Right atrium auricular region (tissue), 2 donors: ENCODE data around the gene PNPLA6. TPM values are rescaled to one million over a fixed set of nuclear protein-coding genes. Genes with fewer than 3 reads are reported as not detected.

Source experiments
- DNase-seq: peaks from one replicate; pipeline ENCODE4 v3.0.0-alpha.2; 2019; ENCODE audit warnings: low spot score
- H3K27ac ChIP-seq, 2 donors: fragments of 200-600 bp; sonication (generic); 1 replicate in 1 of 2; 2 replicates in 1 of 2; pipeline ENCODE4 v1.5.1; 2016 to 2019
- H3K27me3 ChIP-seq, 2 donors: fragments of 200-600 bp; sonication (generic); one replicate each; pipeline versions ENCODE4 v1.5.1 to v1.6.0; 2017 to 2019
- H3K36me3 ChIP-seq: fragments of 200-600 bp; sonication (generic); one replicate; pipeline ENCODE4 v1.5.1; 2016
- H3K4me1 ChIP-seq, 2 donors: fragments of 200-600 bp; sonication (generic); one replicate each; pipeline versions ENCODE4 v1.5.1 to v1.6.0; 2017 to 2019
- H3K4me3 ChIP-seq, 2 donors: fragments of 200-600 bp; sonication (generic); 1 replicate in 1 of 2; 2 replicates in 1 of 2; pipeline ENCODE4 v1.5.1; 2017 to 2019; ENCODE audit warnings: mild to moderate bottlenecking in 1 of 2, moderate library complexity in 1 of 2
- H3K9me3 ChIP-seq, 2 donors: fragments of 200-600 bp; sonication (generic); one replicate each; pipeline ENCODE4 v1.5.1; 2019
- total RNA-seq, 2 donors: library from RNA; depleted of rRNA; stranded (reverse); fragments of >200 nt; gene quantifications; one replicate each; pipeline ENCODE4 v1.1.0, GENCODE V29; 2016
- TF ChIP-seq, protein P1 (sequence below), 2 donors: fragments of 200-600 bp; sonication (generic); IDR thresholded peaks; one replicate each; pipeline ENCODE4 v1.5.1; 2019; ENCODE audit warnings: antibody characterized with exemption in 2 of 2

PNPLA6 gene
- total RNA-seq, 2 donors from 2014 or later, result 45.3 to 70.6 TPM

DNA sequence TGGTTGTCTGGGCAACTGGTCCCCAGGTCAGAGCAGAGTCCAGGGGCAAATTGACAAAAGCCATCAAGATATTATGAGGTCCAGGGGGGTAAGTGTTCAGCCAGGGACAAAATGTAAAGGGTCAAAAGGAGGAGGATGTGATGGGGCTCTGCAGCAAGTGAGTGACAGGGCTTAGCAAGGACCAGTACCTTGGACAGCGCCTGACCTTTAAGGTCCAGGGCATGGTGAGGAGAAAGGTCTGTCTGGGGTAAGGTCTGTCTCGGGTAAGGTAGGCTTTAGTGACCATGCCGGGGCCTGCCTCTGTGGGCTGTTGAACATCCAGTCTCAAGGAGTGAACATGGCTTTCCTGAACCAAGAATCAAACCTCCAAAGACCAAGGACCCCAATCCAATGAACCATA, 25.9 kb upstream of the PNPLA6 start:
- Histone ChIP-seq H3K9me3 (no peaks in the 10 kb centered on the region), H3K27ac (no peak overlapping the region), H3K4me3 (no peak overlapping the region), H3K36me3 (no peaks in the 10 kb centered on the region), H3K27me3 (no peaks in the 10 kb centered on the region), H3K4me1 (peaks cover 0 to 12% of the 10 kb centered on the region in 2 donors)
- TF ChIP-seq, protein P1, sequence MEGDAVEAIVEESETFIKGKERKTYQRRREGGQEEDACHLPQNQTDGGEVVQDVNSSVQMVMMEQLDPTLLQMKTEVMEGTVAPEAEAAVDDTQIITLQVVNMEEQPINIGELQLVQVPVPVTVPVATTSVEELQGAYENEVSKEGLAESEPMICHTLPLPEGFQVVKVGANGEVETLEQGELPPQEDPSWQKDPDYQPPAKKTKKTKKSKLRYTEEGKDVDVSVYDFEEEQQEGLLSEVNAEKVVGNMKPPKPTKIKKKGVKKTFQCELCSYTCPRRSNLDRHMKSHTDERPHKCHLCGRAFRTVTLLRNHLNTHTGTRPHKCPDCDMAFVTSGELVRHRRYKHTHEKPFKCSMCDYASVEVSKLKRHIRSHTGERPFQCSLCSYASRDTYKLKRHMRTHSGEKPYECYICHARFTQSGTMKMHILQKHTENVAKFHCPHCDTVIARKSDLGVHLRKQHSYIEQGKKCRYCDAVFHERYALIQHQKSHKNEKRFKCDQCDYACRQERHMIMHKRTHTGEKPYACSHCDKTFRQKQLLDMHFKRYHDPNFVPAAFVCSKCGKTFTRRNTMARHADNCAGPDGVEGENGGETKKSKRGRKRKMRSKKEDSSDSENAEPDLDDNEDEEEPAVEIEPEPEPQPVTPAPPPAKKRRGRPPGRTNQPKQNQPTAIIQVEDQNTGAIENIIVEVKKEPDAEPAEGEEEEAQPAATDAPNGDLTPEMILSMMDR (IDR thresholded peaks at IDR 0.05), result no peak
- DNase-seq, result no peak

DNA sequence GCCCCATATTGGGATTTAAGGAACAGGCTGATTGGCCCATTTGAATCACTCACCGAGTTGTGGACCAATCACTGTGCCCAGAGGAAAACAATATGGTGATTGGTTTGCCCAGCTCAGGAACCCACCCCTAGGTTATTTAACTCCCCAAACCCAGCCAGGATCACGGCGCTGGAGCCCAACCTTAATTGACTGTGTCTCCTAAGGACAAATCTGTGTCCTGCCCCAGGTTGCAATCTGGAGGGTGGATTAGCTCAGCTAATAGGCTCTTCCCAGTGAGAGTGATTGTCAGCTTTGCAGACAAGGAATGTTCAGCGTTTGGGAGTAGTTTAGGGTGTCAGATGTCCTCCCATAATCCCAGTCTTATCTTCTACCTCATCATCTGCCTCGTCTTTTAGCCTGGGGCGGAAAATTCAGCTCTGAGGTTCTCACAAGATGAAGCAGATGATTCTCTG, 23.1 kb upstream of the PNPLA6 start:
- Histone ChIP-seq H3K9me3 (no peaks in the 10 kb centered on the region), H3K4me1 (peaks cover 0 to 16% of the 10 kb centered on the region in 2 donors), H3K27me3 (no peaks in the 10 kb centered on the region), H3K36me3 (no peaks in the 10 kb centered on the region), H3K27ac (no peak overlapping the region), H3K4me3 (no peak overlapping the region)
- TF ChIP-seq, protein P1 (IDR thresholded peaks at IDR 0.05), result no peak
- no peak for DNase-seq

DNA sequence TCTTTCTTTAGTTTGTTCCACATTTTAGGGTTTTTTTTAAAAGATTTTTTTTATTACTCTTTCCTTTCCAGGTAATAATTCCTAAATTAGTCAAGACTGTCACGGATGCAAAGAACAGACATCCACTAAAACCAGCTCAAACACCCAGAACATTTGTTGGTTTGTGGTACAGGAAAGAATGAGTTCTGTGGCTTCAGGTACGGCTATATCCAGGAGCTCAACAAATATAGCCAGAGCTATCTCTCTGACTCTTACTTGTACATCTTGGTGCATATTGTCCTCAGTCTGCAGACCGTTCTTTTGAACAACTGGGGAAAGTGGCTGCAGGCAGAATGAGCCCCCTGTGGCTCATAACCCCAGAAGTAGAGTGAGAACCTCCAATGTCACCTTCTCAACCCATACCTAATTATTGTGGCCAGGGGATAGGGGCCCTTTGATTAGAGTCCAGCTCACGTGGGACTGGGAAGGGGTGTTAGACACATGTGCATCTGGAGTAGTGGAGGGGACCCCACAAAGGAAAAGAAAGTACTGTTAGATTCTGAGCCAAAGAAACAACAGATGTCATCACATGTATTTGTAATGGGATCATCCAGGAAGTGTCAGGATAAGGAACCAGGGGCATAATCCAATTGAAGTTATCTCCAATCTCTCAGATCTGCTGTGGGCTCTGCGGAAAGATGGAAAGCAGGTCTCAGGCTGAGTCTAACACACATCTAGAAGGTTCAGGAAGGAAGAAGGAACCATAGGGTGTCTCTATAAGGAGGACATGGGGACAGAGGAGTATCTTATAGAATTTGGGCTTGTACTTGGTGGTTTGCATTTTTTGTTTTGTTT, 21.5 kb upstream of the PNPLA6 start:
- no peak for DNase-seq
- TF ChIP-seq, protein P1 (IDR thresholded peaks at IDR 0.05), result no peak
- H3K4me1 ChIP-seq, result peaks cover 0 to 21% of the 10 kb centered on the region in 2 donors
- no peaks in the 10 kb centered on the region for H3K27me3 ChIP-seq
- H3K9me3 ChIP-seq, result no peaks in the 10 kb centered on the region
- H3K36me3 ChIP-seq, result no peaks in the 10 kb centered on the region
- H3K27ac ChIP-seq, result peak overlapping the region in 1 of 2 donors; percentile 87
- no peak overlapping the region for H3K4me3 ChIP-seq

DNA sequence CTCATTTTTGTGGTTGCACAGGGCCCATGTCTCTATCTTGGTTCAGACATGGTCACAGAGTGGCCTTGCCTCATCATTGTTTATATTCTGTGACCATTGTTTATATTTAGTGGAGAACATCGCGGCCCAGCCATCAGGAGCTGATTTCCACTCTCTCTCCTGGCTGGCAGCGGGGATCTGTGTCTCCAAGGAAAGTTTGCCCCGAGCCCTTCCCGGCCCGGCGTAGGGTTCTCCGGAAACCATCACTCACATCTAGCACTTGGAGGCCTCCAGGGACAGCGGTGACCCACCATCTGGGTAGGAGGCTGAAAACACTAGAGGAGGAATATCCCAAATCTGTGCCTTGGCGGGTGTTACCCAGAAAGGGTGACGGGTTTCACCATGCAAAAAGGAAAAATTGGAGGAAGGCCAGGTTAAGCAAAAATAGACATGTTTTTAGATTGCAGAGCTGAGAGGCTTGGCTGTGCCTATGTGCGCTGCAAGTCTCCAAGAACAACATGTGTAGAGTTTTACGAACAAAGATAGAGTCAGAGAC, 20.3 kb upstream of the PNPLA6 start:
- DNase-seq, result peak; percentile 66
- TF ChIP-seq, protein P1 (IDR thresholded peaks at IDR 0.05), result no peak
- Histone ChIP-seq H3K4me1 (peaks cover 0 to 21% of the 10 kb centered on the region in 2 donors), H3K9me3 (no peaks in the 10 kb centered on the region), H3K36me3 (peaks cover 9% of the 10 kb centered on the region), H3K4me3 (peak overlapping the region in 1 of 2 donors; percentile 73), H3K27ac (peak overlapping the region; percentile 87 to 91), H3K27me3 (no peaks in the 10 kb centered on the region)

DNA sequence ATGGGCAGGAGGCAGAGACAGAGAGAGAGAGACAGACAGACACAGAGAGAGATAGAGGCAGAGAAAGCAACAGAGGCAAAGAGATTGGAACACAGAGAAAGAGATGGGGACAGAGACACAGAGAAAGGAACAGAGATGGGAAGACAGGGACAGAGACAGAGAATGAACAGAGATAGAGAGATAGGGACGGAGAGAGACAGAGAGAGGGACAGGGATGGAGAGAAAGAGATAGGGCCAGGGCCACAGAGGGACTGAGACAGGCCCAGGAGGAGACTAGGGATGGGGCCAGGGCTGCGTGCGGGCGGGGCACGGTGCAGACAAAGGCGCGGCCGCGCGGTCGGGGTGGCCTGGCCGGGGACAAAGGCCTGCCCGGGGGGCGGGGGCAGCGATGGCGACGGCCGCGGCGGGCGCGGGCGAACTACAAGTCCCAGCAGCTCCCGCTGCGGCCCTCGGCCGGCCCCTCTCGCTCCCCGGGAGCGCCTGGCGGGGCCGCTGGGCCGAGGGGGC, 19.8 kb upstream of the PNPLA6 start, which contains the start of gene ZNF358:
Gene ZNF358 (plus strand): TSS at position 459 of the 507 bp plus-strand sequence. CDS start 3,140 bp downstream, outside the sequence.
- Histone ChIP-seq H3K4me1 (peaks cover 0 to 21% of the 10 kb centered on the region in 2 donors), H3K27ac (peak within 1 kb of the TSS; percentile 87 to 91), H3K4me3 (peak within 1 kb of the TSS; percentile 73 to 91), H3K27me3 (no peaks in the 10 kb centered on the region), H3K9me3 (no peaks in the 10 kb centered on the region), H3K36me3 (peaks cover 11% of the 10 kb centered on the region)
- peak; percentile 74 for DNase-seq
- TF ChIP-seq, protein P1 (IDR thresholded peaks at IDR 0.05), result no peak
